T-cell (primary cell): ENCODE data around the gene MCM3. TPM values are rescaled to one million over a fixed set of nuclear protein-coding genes. Genes with fewer than 3 reads are reported as not detected.

ENCODE experiments used
- ATAC-seq, 4 experiments: fragments of 200-7000 bp in 3 of 4; fragments of 150-1000 bp in 1 of 4; cut with Tn5 transposase; replicated peaks in 1 of 4; 1 replicate in 3 of 4; 2 replicates in 1 of 4; pipeline ENCODE4 v1.10.0; 2021; ENCODE audit warnings: moderate library complexity in 3 of 4, mild to moderate bottlenecking in 2 of 4, moderate number of reproducible peaks in 1 of 4
- CTCF ChIA-PET, 2 donors: fragments of 300-600 bp; sonication (Branson Sonifier 250); formaldehyde crosslinking; loops; one replicate each; lab custom pipeline; 2022; ENCODE audit warnings: antibody characterized with exemption in 2 of 2; lab: Charles Lee
- POLR2A ChIA-PET, 2 donors: fragments of 300-600 bp; sonication (Branson Sonifier 250); formaldehyde crosslinking; loops; one replicate each; lab custom pipeline; 2022; ENCODE audit warnings: antibody characterized with exemption in 2 of 2; lab: Charles Lee
- DNase-seq, 35 experiments: peaks; one replicate each; pipeline versions ENCODE4 v3.0.0 to v3.0.0-alpha.2; 2013 to 2023
- H3K27ac ChIP-seq: one replicate; pipeline ENCODE4 v1.5.1; 2013; ENCODE audit warnings: low read length
- H3K27me3 ChIP-seq, 2 experiments: replicated peaks in 1 of 2; 1 replicate in 1 of 2; 2 replicates in 1 of 2; pipeline versions ENCODE4 v1.6.1 to v1.7.0; 2013; ENCODE audit warnings: low read length in 1 of 2, mixed read lengths in 1 of 2; ENCODE audit not compliant: control insufficient read depth in 2 of 2, insufficient read depth in 2 of 2; ENCODE audit errors: extremely low read depth in 1 of 2
- H3K36me3 ChIP-seq, 2 donors: 1 replicate in 1 of 2; 2 replicates in 1 of 2; pipeline versions ENCODE4 v1.6.1 to v1.7.0; 2013; ENCODE audit warnings: low read length in 1 of 2; ENCODE audit not compliant: control insufficient read depth in 2 of 2, insufficient read depth in 1 of 2; ENCODE audit errors: extremely low read depth in 1 of 2
- H3K4me1 ChIP-seq, 2 experiments: 1 replicate in 1 of 2; 2 replicates in 1 of 2; pipeline versions ENCODE4 v1.6.1 to v1.7.0; 2013; ENCODE audit warnings: low read length in 2 of 2, mixed read lengths in 1 of 2; ENCODE audit not compliant: insufficient read depth in 2 of 2, control insufficient read depth in 1 of 2; ENCODE audit errors: extremely low read depth in 1 of 2
- H3K4me3 ChIP-seq, 2 donors: 1 replicate in 1 of 2; 2 replicates in 1 of 2; pipeline versions ENCODE4 v1.5.1 to v1.7.0; 2013; ENCODE audit warnings: mild to moderate bottlenecking in 2 of 2, low read length in 1 of 2, moderate library complexity in 1 of 2; ENCODE audit not compliant: control insufficient read depth in 1 of 2; ENCODE audit errors: extremely low read depth in 1 of 2
- H3K9me3 ChIP-seq: 2 replicates; pipeline ENCODE4 v1.7.0; 2013
- H3K27ac Mint-ChIP-seq, 2 donors: one replicate each; pipeline ENCODE4 v1.8.0; 2020 to 2021; ENCODE audit warnings: mild to moderate bottlenecking in 2 of 2, mixed read lengths in 2 of 2
- H3K27me3 Mint-ChIP-seq, 2 donors: one replicate each; pipeline ENCODE4 v1.8.0; 2021 to 2022; ENCODE audit warnings: mixed read lengths in 2 of 2
- H3K36me3 Mint-ChIP-seq: one replicate; pipeline ENCODE4 v1.8.0; 2021; ENCODE audit warnings: mixed read lengths
- H3K4me1 Mint-ChIP-seq, 3 donors: one replicate each; pipeline ENCODE4 v1.8.0; 2020 to 2022; ENCODE audit warnings: mixed read lengths in 3 of 3, mild to moderate bottlenecking in 1 of 3
- H3K4me3 Mint-ChIP-seq, 3 donors: one replicate each; pipeline ENCODE4 v1.8.0; 2020 to 2022; ENCODE audit warnings: mild to moderate bottlenecking in 3 of 3, mixed read lengths in 3 of 3, moderate library complexity in 3 of 3
- H3K9me3 Mint-ChIP-seq, 3 donors: one replicate each; pipeline ENCODE4 v1.8.0; 2020 to 2022; ENCODE audit warnings: mixed read lengths in 3 of 3
- WGBS: methylation state at CpG from one replicate; pipeline ENCODE4 v1.1.5; 2013; ENCODE audit warnings: missing lambda C conversion rate; ENCODE audit not compliant: insufficient coverage; 5-methylcytosine and 5-hydroxymethylcytosine counted together
- total RNA-seq, 35 experiments: library from RNA in 6 of 35; stranded (reverse) in 6 of 35; fragments of 120-200 nt in 1 of 35; gene quantifications; one replicate each; pipeline versions ENCODE4 v1.2.1 to v1.2.4 and lab custom pipeline; 2013 to 2026

The MCM3 gene
- total RNA-seq, 5 donors from 2014 or later (not counting 1 experiment from before 2014, with no cell fraction given): 22.9 to 52.1 (median 47.5) TPM

DNA sequence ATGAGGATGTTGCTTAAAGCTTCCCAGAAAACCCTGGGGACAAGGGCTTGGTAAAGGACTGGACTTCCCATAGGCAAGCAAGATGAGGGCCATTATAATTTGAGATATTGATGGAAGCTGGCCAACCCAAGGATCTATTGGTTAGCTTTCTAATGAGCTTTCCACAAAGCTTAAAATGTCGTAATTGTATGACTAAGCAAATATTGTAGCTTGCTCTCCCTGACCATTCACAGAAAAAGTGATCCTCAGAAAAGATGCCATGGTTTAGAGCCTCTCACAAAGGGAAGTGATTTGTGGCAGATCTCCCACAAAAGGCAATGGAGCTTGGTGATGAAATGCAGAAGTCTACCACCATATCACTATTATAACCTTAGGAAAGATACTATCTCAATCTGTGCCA, 53.9 kb downstream of the MCM3 start:
- Mint-ChIP-seq H3K27me3 (peaks cover 2% of the 10 kb centered on the region in 2 donors), H3K4me1 (peaks cover 0 to 5% (median 3%) of the 10 kb centered on the region in 3 donors), H3K27ac (no peak overlapping the region), H3K36me3 (no peaks in the 10 kb centered on the region), H3K4me3 (no peak overlapping the region), H3K9me3 (no peaks in the 10 kb centered on the region)
- Histone ChIP-seq H3K27ac (no peak overlapping the region), H3K36me3 (no peaks in the 10 kb centered on the region), H3K4me1 (peaks cover 0 to 5% of the 10 kb centered on the region in 2 experiments), H3K27me3 (peaks cover 0 to 8% of the 10 kb centered on the region in 2 experiments), H3K4me3 (no peak overlapping the region), H3K9me3 (no peaks in the 10 kb centered on the region)
- ATAC-seq (no peak), DNase-seq (no peak)
- ChIA-PET POLR2A (no interaction called here), CTCF (interaction anchor here in 1 of 2 donors (0.6 to 0.9 kb wide), 2 partner anchors 32 to 167 kb away, joined by 3 read pairs; no protein-coding TSS in a partner anchor)
- WGBS: 100% methylated on average over 1 of the region's 1 CpG

GRCh38 chr6:52227495-52227894, 57.0 kb downstream of the MCM3 start:
- DNase-seq (no peak), ATAC-seq (peak in 1 of 4 experiments; percentile 29)
- no peak overlapping the region for H3K4me3 Mint-ChIP-seq
- H3K36me3 Mint-ChIP-seq: no peaks in the 10 kb centered on the region
- ChIA-PET CTCF (no interaction called here), POLR2A (no interaction called here)
- peaks cover 4% of the 10 kb centered on the region in 2 donors for H3K27me3 Mint-ChIP-seq
- Histone ChIP-seq H3K27me3 (peaks cover 0 to 4% of the 10 kb centered on the region in 2 experiments), H3K4me3 (no peak overlapping the region), H3K27ac (no peak overlapping the region), H3K9me3 (no peaks in the 10 kb centered on the region), H3K36me3 (no peaks in the 10 kb centered on the region), H3K4me1 (peaks cover 0 to 5% of the 10 kb centered on the region in 2 experiments)
- peaks cover 0 to 7% (median 3%) of the 10 kb centered on the region in 3 donors for H3K4me1 Mint-ChIP-seq
- 14% methylated on average over 1 of the region's 1 CpG for WGBS
- H3K27ac Mint-ChIP-seq: no peak overlapping the region
- no peaks in the 10 kb centered on the region for H3K9me3 Mint-ChIP-seq

DNA sequence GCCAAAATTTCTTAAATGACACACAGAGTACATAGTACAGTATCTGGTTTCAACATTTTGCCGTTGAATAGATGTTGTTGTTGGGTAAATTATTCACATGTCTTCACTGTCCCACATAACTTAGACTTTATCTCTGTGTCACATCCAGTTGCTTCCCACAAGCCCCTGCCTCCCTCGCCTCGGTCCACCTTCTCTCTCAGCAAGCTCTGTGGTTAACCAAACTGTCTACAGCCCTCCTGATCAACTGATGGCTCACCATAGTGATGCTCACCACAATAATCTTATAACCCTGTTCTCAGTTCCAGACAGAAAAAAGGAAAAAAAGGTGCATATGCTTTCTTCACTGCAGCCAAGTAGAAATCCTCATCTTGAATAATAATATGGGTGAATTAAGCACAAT, 63.2 kb downstream of the MCM3 start:
- Histone ChIP-seq H3K27ac (no peak overlapping the region), H3K36me3 (no peaks in the 10 kb centered on the region), H3K4me3 (no peak overlapping the region), H3K27me3 (no peaks in the 10 kb centered on the region), H3K4me1 (no peaks in the 10 kb centered on the region), H3K9me3 (no peaks in the 10 kb centered on the region)
- ChIA-PET CTCF (interaction anchor here (0.7 kb wide), 2 partner anchors 47 to 1453 kb away, joined by 3 read pairs; no protein-coding TSS in a partner anchor), POLR2A (no interaction called here)
- H3K4me1 Mint-ChIP-seq: peaks cover 7 to 10% (median 7%) of the 10 kb centered on the region in 3 donors
- no peak overlapping the region for H3K27ac Mint-ChIP-seq
- ATAC-seq: peak in 1 of 4 experiments; percentile 29
- no peaks in the 10 kb centered on the region for H3K9me3 Mint-ChIP-seq
- no CpG with 5 or more reads among the region's 3 CpGs for whole genome bisulfite sequencing
- DNase-seq: peak in 1 of 35 experiments; percentile 1
- H3K27me3 Mint-ChIP-seq: peaks cover 4 to 5% of the 10 kb centered on the region in 2 donors
- H3K4me3 Mint-ChIP-seq: no peak overlapping the region
- no peaks in the 10 kb centered on the region for H3K36me3 Mint-ChIP-seq

DNA sequence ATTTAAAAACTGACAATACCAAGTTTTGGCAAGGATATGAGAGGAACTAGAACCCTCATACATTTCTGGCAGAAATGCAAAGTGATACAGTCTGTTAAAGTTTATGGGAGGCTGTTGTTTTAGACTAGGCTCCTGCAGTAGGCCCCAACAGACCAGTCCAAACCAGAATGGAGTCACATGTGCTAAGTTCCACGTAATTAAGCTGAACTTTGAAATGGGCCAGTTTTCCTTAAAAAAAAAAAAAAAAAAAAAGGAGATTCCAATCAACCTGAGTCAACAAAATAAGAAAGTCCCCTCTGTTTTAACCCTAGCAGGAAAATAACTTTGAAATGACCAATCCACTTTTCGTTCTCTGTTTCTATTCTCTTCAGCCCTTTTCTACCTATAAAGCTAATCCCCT, 66.8 kb downstream of the MCM3 start:
- no peak overlapping the region for H3K27ac Mint-ChIP-seq
- Histone ChIP-seq H3K36me3 (no peaks in the 10 kb centered on the region), H3K27me3 (no peaks in the 10 kb centered on the region), H3K9me3 (no peaks in the 10 kb centered on the region), H3K4me3 (no peak overlapping the region), H3K27ac (no peak overlapping the region), H3K4me1 (no peaks in the 10 kb centered on the region)
- H3K4me3 Mint-ChIP-seq: no peak overlapping the region
- DNase-seq (no peak), ATAC-seq (no peak)
- no peaks in the 10 kb centered on the region for H3K9me3 Mint-ChIP-seq
- H3K27me3 Mint-ChIP-seq: peaks cover under 1 to 3% of the 10 kb centered on the region in 2 donors
- ChIA-PET POLR2A (no interaction called here), CTCF (no interaction called here)
- WGBS: 100% methylated on average over 1 of the region's 2 CpGs
- H3K4me1 Mint-ChIP-seq: peaks cover 10 to 14% (median 11%) of the 10 kb centered on the region in 3 donors
- no peaks in the 10 kb centered on the region for H3K36me3 Mint-ChIP-seq

GRCh38 chr6:52216932-52217575, 67.5 kb downstream of the MCM3 start:
- no peaks in the 10 kb centered on the region for H3K36me3 ChIP-seq
- Mint-ChIP-seq H3K4me1 (peaks cover 13 to 18% (median 15%) of the 10 kb centered on the region in 3 donors), H3K9me3 (no peaks in the 10 kb centered on the region), H3K36me3 (no peaks in the 10 kb centered on the region), H3K4me3 (no peak overlapping the region), H3K27me3 (peaks cover 3 to 4% of the 10 kb centered on the region in 2 donors), H3K27ac (no peak overlapping the region)
- no peaks in the 10 kb centered on the region for H3K9me3 ChIP-seq
- 100% methylated on average over 2 of the region's 5 CpGs for WGBS
- H3K4me1 ChIP-seq: no peaks in the 10 kb centered on the region
- H3K27me3 ChIP-seq: no peaks in the 10 kb centered on the region
- ChIA-PET POLR2A (interaction anchor here in 1 of 2 donors (0.6 kb wide), 1 partner anchor 302 kb away, joined by 7 read pairs; no protein-coding TSS in a partner anchor), CTCF (no interaction called here)
- no peak overlapping the region for H3K27ac ChIP-seq
- ATAC-seq: no peak
- H3K4me3 ChIP-seq: no peak overlapping the region
- no peak for DNase-seq

- Mint-ChIP-seq H3K4me1 (peaks cover 6 to 10% (median 8%) of the 10 kb centered on the region in 3 donors), H3K27me3 (peaks cover 9% of the 10 kb centered on the region in 2 donors), H3K36me3 (no peaks in the 10 kb centered on the region), H3K9me3 (no peaks in the 10 kb centered on the region), H3K27ac (no peak overlapping the region), H3K4me3 (no peak overlapping the region)
- no peaks in the 10 kb centered on the region for H3K36me3 ChIP-seq
- CTCF ChIA-PET: no interaction called here
- no peak for ATAC-seq
- H3K27ac ChIP-seq: no peak overlapping the region
- no peaks in the 10 kb centered on the region for H3K27me3 ChIP-seq
- no peaks in the 10 kb centered on the region for H3K9me3 ChIP-seq
- H3K4me3 ChIP-seq: no peak overlapping the region
- DNase-seq: no peak
- no peaks in the 10 kb centered on the region for H3K4me1 ChIP-seq
- POLR2A ChIA-PET: no interaction called here
These were observed 68.8 kb downstream of the MCM3 start for GRCh38 chr6:52215787-52216186.
